ENCODE results near the gene SMAD2. TPM values are rescaled to one million over a fixed set of nuclear protein-coding genes. Genes with fewer than 3 reads are reported as not detected.
A peak's percentile ranks its signal among the peaks of the same experiment; 100 is the strongest.

The SMAD2 gene
- polyA plus RNA-seq, 6 donors from 2014 or later: 49.9 to 77.9 (median 61.0) TPM

DNA sequence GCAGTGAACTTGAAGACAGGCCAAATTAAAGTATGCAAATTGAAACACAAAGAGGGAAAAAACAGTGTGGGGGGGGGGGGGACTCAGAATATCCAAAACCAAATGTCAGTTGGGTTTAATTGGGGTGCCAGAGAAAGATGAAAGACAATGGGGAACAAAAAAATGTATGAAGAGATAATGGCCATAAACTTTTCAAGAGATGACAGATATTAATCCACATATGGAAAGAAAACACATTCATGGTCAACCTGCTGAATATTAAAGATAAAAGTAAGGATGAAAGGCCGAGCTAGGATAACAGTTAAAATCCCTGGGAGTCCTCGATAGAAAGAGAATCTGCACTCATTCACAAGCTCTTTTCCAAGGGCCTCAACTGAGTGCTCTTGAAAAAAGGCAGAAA, 26.6 kb downstream of the SMAD2 start:
- peaks cover 40 to 56% of the 10 kb centered on the region in 2 donors for H3K36me3 Mint-ChIP-seq
- no peak overlapping the region for H3K4me3 Mint-ChIP-seq
- peaks cover 47 to 79% (median 66%) of the 10 kb centered on the region in 3 donors for H3K27me3 Mint-ChIP-seq
- no peak for DNase-seq
- peaks cover 16 to 77% (median 52%) of the 10 kb centered on the region in 7 donors for H3K9me3 Mint-ChIP-seq
- H3K4me1 Mint-ChIP-seq: peaks cover 29 to 35% (median 33%) of the 10 kb centered on the region in 3 donors
- ATAC-seq (ENCODE audit: low read depth in 2 of 2): no peak
- no peak overlapping the region for H3K27ac Mint-ChIP-seq

DNA sequence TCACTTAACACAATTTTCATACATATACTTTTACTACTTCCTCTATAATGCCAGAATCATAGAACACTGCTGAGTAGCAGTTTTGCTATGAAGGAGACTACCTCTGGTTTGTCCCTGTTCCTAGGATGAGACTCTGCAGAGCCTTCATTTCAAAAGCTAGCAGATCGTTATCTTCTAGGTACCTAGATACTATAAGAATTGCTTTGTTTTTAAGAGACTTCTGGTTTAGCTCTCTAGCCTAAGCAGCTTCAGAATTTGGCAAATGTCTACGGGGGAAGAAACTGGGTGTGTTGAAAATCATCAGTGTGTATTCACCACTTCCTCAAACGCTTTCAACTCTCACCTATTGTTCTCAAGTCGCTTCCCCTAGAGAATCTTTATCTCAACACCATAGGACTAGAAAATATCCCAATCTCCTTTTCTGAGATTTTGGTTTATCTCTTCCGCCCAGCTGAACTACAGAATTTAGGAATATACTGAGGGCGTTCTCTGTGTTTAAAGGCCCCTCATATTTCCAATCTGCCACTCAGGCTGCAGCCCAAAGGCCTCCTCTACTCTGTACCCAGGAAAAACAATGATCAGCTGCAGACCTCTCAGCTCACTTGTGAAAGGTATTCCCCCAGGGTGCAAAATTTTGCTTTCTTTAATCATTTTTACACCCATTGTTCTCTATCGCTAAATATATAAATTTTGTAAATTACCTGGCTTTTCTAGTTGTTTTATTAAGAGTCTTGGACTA, 28.7 kb downstream of the SMAD2 start:
- Mint-ChIP-seq H3K27me3 (peaks cover 55 to 81% (median 59%) of the 10 kb centered on the region in 3 donors), H3K4me1 (peaks cover 29 to 40% (median 34%) of the 10 kb centered on the region in 3 donors), H3K4me3 (peak overlapping the region in 7 of 8 donors; percentile 4 to 64 (median 50)), H3K27ac (peak overlapping the region in 4 of 6 donors; percentile 2 to 47 (median 22)), H3K36me3 (peaks cover 45 to 51% of the 10 kb centered on the region in 2 donors), H3K9me3 (peaks cover 15 to 70% (median 44%) of the 10 kb centered on the region in 7 donors)
- peak; percentile 97 to 98 for ATAC-seq (ENCODE audit: low read depth in 2 of 2)
- peak; percentile 63 for DNase-seq

DNA sequence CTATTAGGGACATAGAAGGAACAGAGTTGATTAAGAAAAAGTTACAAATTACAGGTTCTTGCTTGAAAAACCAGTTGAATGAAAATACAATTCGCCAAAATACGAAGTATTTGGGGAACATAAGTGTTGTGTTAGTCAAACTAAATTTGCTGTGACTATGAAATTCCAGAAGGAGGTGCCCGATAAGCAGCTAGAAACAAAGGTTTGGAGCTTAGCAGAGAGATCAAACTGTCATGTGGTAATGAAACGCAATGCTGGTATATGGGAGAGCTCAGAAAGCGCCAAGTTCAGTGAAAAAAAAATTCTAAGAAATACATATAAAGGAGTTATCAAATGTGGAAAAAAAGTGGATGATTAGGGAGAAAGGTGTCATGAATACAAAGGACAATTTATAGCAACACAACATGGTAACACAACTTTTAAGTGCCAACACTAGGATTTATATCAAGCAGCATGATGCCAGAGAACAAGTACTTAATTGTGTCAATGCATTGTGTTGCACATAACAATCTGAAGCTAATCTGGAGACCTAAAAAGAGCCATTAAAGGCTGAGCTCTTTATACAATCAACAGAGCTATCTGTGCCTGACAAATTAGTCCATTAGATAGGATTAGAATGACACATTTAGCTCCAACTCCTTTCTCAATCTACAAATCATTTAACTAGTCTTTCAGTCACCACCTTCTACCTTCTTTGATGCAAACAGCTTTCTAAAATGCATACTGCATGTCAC, 31.2 kb downstream of the SMAD2 start:
- peaks cover 51 to 70% (median 59%) of the 10 kb centered on the region in 3 donors for H3K27me3 Mint-ChIP-seq
- H3K27ac Mint-ChIP-seq: no peak overlapping the region
- H3K4me3 Mint-ChIP-seq: no peak overlapping the region
- peaks cover 31 to 49% (median 38%) of the 10 kb centered on the region in 3 donors for H3K4me1 Mint-ChIP-seq
- no peak for ATAC-seq (ENCODE audit: low read depth in 2 of 2)
- peaks cover 7 to 45% (median 24%) of the 10 kb centered on the region in 7 donors for H3K9me3 Mint-ChIP-seq
- peaks cover 43 to 65% of the 10 kb centered on the region in 2 donors for H3K36me3 Mint-ChIP-seq
- DNase-seq: no peak

DNA sequence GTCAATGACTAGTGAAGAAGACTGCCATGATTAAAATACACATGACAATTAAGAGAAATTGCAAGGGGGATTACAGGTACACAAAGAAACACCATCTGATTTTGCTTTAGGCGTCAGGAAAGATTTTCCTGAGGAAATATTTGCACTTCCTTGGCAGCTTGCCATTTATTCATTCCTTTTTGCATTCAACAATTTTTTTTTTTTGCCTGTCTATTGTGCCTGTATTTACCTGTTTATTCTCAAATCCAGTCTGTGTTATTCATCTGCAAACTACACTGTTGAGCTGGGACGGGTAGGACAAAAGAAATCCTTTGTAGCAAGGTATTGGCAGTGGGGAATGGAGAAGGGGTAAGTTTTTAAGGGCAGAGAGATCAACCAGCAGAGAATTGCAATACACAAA, 31.8 kb downstream of the SMAD2 start:
- ATAC-seq (ENCODE audit: low read depth in 2 of 2) (no peak), DNase-seq (no peak)
- no peak overlapping the region for H3K4me3 Mint-ChIP-seq
- H3K9me3 Mint-ChIP-seq: peaks cover 7 to 39% (median 18%) of the 10 kb centered on the region in 7 donors
- peaks cover 31 to 49% (median 42%) of the 10 kb centered on the region in 3 donors for H3K4me1 Mint-ChIP-seq
- H3K27ac Mint-ChIP-seq: no peak overlapping the region
- peaks cover 43 to 62% of the 10 kb centered on the region in 2 donors for H3K36me3 Mint-ChIP-seq
- peaks cover 53 to 67% (median 53%) of the 10 kb centered on the region in 3 donors for H3K27me3 Mint-ChIP-seq

DNA sequence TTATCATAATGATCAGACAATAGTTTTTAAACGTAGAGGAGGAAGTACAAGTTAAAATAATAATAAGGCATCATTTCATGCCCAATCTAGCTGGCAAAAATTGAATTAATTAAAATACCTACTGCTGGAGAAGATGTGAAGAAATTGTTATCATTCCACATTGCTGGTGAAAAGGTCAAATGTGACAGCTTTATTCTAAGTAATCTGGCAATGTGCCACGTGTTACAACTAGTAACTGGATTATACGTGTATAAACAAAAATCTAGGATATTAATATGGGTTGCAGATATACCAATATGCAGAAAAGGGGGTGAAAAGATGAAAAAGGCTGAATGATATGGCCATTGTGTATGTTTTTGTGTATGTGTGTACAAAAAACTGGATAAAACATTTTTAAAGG, 32.4 kb downstream of the SMAD2 start:
- peaks cover 30 to 48% (median 43%) of the 10 kb centered on the region in 3 donors for H3K4me1 Mint-ChIP-seq
- H3K27ac Mint-ChIP-seq: no peak overlapping the region
- H3K9me3 Mint-ChIP-seq: peaks cover 3 to 33% (median 12%) of the 10 kb centered on the region in 7 donors
- peaks cover 42 to 56% of the 10 kb centered on the region in 2 donors for H3K36me3 Mint-ChIP-seq
- H3K4me3 Mint-ChIP-seq: no peak overlapping the region
- H3K27me3 Mint-ChIP-seq: peaks cover 47 to 61% (median 49%) of the 10 kb centered on the region in 3 donors
- ATAC-seq (ENCODE audit: low read depth in 2 of 2) (no peak), DNase-seq (no peak)

DNA sequence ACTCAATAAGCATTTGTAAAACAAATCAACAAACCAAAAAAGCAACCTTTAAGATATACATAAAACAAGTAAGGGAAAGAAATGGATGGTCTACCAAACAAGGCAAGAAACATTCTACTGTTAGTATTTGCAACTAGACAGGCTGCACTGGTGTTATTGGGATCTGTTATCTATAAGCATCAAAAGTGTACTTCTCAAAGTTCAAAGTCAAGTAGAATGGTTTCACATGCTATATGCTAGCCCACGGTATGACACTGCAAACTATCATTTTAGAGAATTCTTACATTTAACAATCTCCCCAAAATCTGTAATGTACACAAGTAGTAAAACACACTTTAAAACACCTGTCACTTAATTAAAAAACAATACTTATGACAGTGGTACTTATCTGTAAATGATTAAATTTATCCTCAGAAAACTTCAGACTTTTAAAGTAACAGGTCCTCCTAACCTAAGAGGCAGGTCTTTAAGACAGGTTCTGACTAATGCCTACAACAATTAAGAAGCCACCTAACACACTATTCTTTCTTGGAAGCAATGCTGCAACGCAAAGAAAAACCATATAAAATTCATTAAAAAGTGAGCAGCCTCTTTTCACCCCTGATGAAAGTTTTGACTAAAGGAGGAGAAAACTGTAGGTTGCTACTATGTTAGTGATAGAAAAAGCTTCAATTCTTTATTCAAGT, 34.8 kb downstream of the SMAD2 start:
- H3K27ac Mint-ChIP-seq: no peak overlapping the region
- no peak overlapping the region for H3K4me3 Mint-ChIP-seq
- peaks cover 43% of the 10 kb centered on the region in 2 donors for H3K36me3 Mint-ChIP-seq

DNA sequence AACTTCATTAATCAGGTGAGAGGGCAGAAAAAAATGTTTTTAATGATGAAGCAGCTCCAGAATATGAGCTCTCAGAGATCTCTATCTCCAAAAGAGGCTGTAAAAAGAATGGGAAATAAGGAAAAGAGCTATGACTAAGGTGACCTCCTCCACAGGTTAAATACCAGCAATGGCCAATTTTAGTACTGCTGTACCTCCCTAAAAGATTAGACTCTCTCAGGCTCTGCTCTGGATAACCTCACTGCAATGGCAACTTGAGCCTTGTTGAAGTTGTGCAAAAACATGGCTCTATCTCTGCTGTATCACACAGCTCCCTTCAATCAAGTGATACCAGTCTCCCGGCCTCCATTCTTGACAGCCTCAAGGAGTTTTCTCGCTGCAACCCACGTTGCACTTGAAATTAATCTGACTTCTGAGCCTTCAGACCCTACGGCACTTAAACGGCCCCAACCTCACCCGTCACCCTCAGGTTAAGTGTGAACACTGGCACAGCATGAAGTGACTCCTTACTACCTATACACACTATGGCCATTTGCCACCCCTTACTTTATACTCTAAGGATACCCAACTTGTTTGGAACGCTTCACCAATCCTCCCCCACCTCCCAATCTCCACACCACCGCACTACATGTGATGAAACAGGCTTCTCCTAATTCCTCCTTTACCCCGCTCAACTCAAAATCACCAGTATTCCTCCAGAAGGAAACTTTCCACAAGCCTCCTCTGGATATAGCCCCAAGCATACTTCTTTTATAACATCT, 36.3 kb downstream of the SMAD2 start:
- Mint-ChIP-seq H3K27ac (no peak overlapping the region), H3K9me3 (peaks cover 0 to 3% (median 0%) of the 10 kb centered on the region in 7 donors), H3K4me1 (peaks cover 6 to 25% (median 22%) of the 10 kb centered on the region in 3 donors), H3K36me3 (peaks cover 35 to 46% of the 10 kb centered on the region in 2 donors), H3K27me3 (peaks cover 26 to 36% (median 35%) of the 10 kb centered on the region in 3 donors), H3K4me3 (no peak overlapping the region)
- DNase-seq (no peak), ATAC-seq (ENCODE audit: low read depth in 2 of 2) (no peak)

More for the DNA sequence above, 34.8 kb downstream of the SMAD2 start:
- Mint-ChIP-seq H3K4me1 (peaks cover 11 to 29% (median 22%) of the 10 kb centered on the region in 3 donors), H3K27me3 (peaks cover 33 to 52% (median 41%) of the 10 kb centered on the region in 3 donors), H3K9me3 (peaks cover 0 to 18% (median 5%) of the 10 kb centered on the region in 7 donors)
- DNase-seq: no peak
- ATAC-seq (ENCODE audit: low read depth in 2 of 2): no peak

DNA sequence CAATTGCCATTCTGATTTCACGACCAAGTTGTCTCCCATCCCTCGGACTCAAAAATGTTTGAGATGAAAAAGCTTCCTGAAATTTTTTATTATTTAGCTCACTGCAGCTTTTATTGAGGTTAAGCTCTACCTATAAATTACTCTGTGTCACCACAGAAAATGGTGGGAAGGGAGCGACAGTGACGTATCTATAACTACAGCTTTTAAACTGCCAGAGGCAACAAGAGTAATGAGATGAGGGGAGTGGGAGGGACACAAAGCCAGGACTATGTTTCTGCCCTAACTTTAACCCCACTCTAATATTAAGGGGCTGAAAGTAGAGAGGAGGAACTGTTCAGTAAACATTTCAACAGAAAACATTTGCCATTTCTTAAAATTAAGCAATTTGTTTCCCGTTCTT, 37.4 kb downstream of the SMAD2 start:
- DNase-seq: no peak
- Mint-ChIP-seq H3K9me3 (no peaks in the 10 kb centered on the region), H3K27me3 (peaks cover 19 to 29% (median 27%) of the 10 kb centered on the region in 3 donors), H3K4me3 (no peak overlapping the region), H3K4me1 (peaks cover 5 to 26% (median 17%) of the 10 kb centered on the region in 3 donors), H3K27ac (no peak overlapping the region), H3K36me3 (peaks cover 39 to 46% of the 10 kb centered on the region in 2 donors)
- no peak for ATAC-seq (ENCODE audit: low read depth in 2 of 2)

DNA sequence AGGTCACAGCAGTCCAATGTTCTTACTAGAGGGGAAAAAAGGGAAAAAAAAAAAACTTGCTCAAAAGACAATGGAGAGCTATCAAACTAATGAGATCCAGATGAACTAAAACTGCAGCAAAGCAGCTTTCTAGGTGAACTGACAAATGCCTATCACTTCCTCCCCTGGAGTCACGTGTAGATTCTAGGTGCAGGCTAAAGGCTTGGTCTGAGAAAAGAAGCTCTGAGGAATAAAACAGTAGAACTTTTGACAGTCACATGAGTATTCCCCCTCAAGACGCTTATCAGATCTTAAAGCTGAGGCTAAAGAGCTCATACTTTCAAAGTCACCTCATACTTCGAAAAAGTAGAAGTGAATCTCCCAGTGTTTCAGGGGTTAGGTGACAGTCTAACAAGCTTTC, 42.3 kb downstream of the SMAD2 start:
- Mint-ChIP-seq H3K27ac (no peak overlapping the region), H3K4me3 (no peak overlapping the region), H3K4me1 (peaks cover 6 to 16% (median 8%) of the 10 kb centered on the region in 3 donors), H3K9me3 (no peaks in the 10 kb centered on the region), H3K27me3 (no peaks in the 10 kb centered on the region), H3K36me3 (peaks cover 33 to 35% of the 10 kb centered on the region in 2 donors)
- ATAC-seq (ENCODE audit: low read depth in 2 of 2) (no peak), DNase-seq (no peak)

DNA sequence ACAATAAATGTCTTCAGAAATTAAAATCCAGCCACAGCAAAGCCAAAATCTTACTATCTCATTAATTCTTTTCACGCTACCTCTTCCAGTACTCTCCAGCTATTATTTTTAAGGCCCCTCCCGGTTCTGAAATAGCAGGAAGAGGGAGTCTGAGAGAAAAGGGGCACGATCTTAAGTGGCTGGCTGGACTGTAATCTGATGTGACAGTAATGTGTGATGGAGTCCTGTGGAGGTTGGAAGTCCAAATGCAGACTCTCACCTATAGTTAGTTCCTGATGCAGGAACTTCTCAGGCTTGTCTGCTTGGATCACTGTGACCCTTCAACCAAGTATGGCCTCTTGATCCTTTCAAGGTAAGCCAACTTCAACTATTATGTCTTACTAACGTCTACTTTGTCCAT, 43.2 kb downstream of the SMAD2 start:
- Mint-ChIP-seq H3K27me3 (no peaks in the 10 kb centered on the region), H3K27ac (no peak overlapping the region), H3K4me3 (no peak overlapping the region), H3K9me3 (no peaks in the 10 kb centered on the region), H3K36me3 (peaks cover 35 to 36% of the 10 kb centered on the region in 2 donors), H3K4me1 (peaks cover 6 to 16% (median 8%) of the 10 kb centered on the region in 3 donors)
- ATAC-seq (ENCODE audit: low read depth in 2 of 2) (no peak), DNase-seq (no peak)

DNA sequence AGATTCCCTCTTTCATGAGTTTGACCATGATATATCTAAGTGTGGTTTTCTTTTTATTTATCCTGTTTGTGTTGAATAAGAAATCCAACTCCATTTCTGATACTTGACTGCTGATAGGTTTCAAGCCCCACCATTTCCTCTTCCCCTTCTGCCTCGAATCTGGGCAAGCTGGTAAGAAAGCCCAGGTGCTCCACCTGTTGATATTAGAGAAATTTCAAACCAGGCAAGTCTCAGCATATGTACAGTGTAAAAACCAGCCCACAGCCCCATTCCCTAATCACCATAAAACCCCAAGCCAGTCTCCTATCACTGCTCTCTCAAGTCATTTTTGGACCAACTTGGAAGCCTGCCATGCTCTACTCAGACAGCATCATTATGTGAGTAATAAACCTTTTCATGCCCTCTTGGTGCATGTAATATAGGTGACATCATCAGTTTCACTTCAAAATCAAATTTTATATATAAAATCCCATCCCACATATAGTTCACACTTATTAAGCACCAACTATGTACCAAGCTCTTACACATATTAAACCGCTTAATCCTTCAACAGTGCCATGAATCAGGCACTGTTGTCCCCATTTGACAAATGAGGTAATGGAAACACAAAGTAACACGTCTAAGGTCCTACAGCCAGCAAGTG, 46.6 kb downstream of the SMAD2 start:
- H3K4me1 Mint-ChIP-seq: peaks cover 3 to 19% (median 13%) of the 10 kb centered on the region in 3 donors
- H3K27ac Mint-ChIP-seq: peak overlapping the region in 1 of 6 donors; percentile 66
- DNase-seq (no peak), ATAC-seq (ENCODE audit: low read depth in 2 of 2) (no peak)
- peaks cover 42 to 44% of the 10 kb centered on the region in 2 donors for H3K36me3 Mint-ChIP-seq
- no peaks in the 10 kb centered on the region for H3K27me3 Mint-ChIP-seq
- H3K4me3 Mint-ChIP-seq: no peak overlapping the region
- peaks cover 0 to 2% (median 0%) of the 10 kb centered on the region in 7 donors for H3K9me3 Mint-ChIP-seq

DNA sequence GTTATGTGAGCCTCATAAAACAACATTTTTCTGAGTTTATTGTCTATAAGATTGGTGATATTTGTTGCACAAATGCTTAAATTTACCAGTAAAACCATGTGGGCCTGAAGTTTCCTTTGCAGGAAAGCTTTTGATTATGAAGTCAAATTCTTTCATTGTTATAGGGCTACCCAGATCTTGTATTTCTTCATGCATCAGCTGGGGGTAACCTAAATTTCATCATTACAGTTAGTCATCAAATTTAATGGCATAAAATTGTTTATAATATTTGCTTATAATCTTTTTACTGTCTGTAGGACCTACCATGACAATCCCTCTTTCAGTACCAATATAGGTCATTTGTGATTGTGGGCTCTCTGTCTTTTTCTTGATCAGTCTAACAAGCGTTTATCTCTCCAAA, 47.8 kb downstream of the SMAD2 start:
- peaks cover 32 to 43% of the 10 kb centered on the region in 2 donors for H3K36me3 Mint-ChIP-seq
- peaks cover 3 to 25% (median 8%) of the 10 kb centered on the region in 3 donors for H3K4me1 Mint-ChIP-seq
- no peak overlapping the region for H3K27ac Mint-ChIP-seq

More for the DNA sequence above, 47.8 kb downstream of the SMAD2 start:
- ATAC-seq (ENCODE audit: low read depth in 2 of 2) (no peak), DNase-seq (no peak)
- Mint-ChIP-seq H3K27me3 (no peaks in the 10 kb centered on the region), H3K9me3 (peaks cover 0 to 2% (median 0%) of the 10 kb centered on the region in 7 donors), H3K4me3 (no peak overlapping the region)

Measured in naive B cell (primary cell).